Measurements from ENCODE around the gene ZNF688. TPM values are rescaled to one million over a fixed set of nuclear protein-coding genes. Genes with fewer than 3 reads are reported as not detected.
A peak's percentile ranks its signal among the peaks of the same experiment; 100 is the strongest.

Gene ZNF688
- total RNA-seq, 1 donor from 2014 or later, result 11.3 TPM

- Mint-ChIP-seq H3K27ac (peak overlapping the region; percentile 37), H3K9me3 (no peaks in the 10 kb centered on the region), H3K27me3 (ENCODE audit: low read depth) (no peaks in the 10 kb centered on the region), H3K4me3 (peak overlapping the region; percentile 89), H3K36me3 (no peaks in the 10 kb centered on the region), H3K4me1 (peaks cover 26% of the 10 kb centered on the region)
- no peak for TF ChIP-seq CTCF (IDR thresholded peaks at IDR 0.05; ENCODE audit: unreplicated experiment)
- DNase-seq (ENCODE audit: low spot score in 2 of 2, unreplicated experiment in 2 of 2), result no peak
These were observed 1.5 kb downstream of the ZNF688 start for GRCh38 chr16:30569746-30570635.

GRCh38 chr16:30569281-30569680 is 2.2 kb downstream of the ZNF688 start:
- peaks cover 26% of the 10 kb centered on the region for H3K4me1 Mint-ChIP-seq
- no peak for TF ChIP-seq CTCF (IDR thresholded peaks at IDR 0.05; ENCODE audit: unreplicated experiment)
- H3K27me3 Mint-ChIP-seq (ENCODE audit: low read depth), result no peaks in the 10 kb centered on the region
- no peak overlapping the region for H3K4me3 Mint-ChIP-seq
- no peaks in the 10 kb centered on the region for H3K9me3 Mint-ChIP-seq
- no peak for DNase-seq (ENCODE audit: low spot score in 2 of 2, unreplicated experiment in 2 of 2)
- no peak overlapping the region for H3K27ac Mint-ChIP-seq
- no peaks in the 10 kb centered on the region for H3K36me3 Mint-ChIP-seq

GRCh38 chr16:30567991-30568638 is 3.4 kb downstream of the ZNF688 start:
- TF ChIP-seq CTCF (IDR thresholded peaks at IDR 0.05; ENCODE audit: unreplicated experiment), result no peak
- Mint-ChIP-seq H3K36me3 (no peaks in the 10 kb centered on the region), H3K4me1 (peaks cover 24% of the 10 kb centered on the region), H3K27ac (peak overlapping the region; percentile 87), H3K27me3 (ENCODE audit: low read depth) (no peaks in the 10 kb centered on the region), H3K4me3 (no peak overlapping the region), H3K9me3 (no peaks in the 10 kb centered on the region)
- no peak for DNase-seq (ENCODE audit: low spot score in 2 of 2, unreplicated experiment in 2 of 2)

- no peaks in the 10 kb centered on the region for H3K36me3 Mint-ChIP-seq
- H3K9me3 Mint-ChIP-seq, result no peaks in the 10 kb centered on the region
- peak overlapping the region; percentile 87 for H3K27ac Mint-ChIP-seq
- H3K4me1 Mint-ChIP-seq, result peaks cover 23% of the 10 kb centered on the region
- no peak overlapping the region for H3K4me3 Mint-ChIP-seq
- no peak for DNase-seq (ENCODE audit: low spot score in 2 of 2, unreplicated experiment in 2 of 2)
- TF ChIP-seq CTCF (IDR thresholded peaks at IDR 0.05; ENCODE audit: unreplicated experiment), result no peak
- H3K27me3 Mint-ChIP-seq (ENCODE audit: low read depth), result no peaks in the 10 kb centered on the region
These were observed 4.1 kb downstream of the ZNF688 start for GRCh38 chr16:30567160-30567990.

GRCh38 chr16:30566531-30566930 is 5.0 kb downstream of the ZNF688 start:
- Mint-ChIP-seq H3K27ac (no peak overlapping the region), H3K4me3 (no peak overlapping the region), H3K9me3 (no peaks in the 10 kb centered on the region), H3K27me3 (ENCODE audit: low read depth) (no peaks in the 10 kb centered on the region), H3K36me3 (no peaks in the 10 kb centered on the region), H3K4me1 (peaks cover 20% of the 10 kb centered on the region)
- TF ChIP-seq CTCF (IDR thresholded peaks at IDR 0.05; ENCODE audit: unreplicated experiment), result no peak
- no peak for DNase-seq (ENCODE audit: low spot score in 2 of 2, unreplicated experiment in 2 of 2)
